GM19193 (cell line): ENCODE data around the gene CD37.

Source experiments
- POLR2A ChIP-seq: IDR thresholded peaks from 4 replicates; pipeline ENCODE4 v1.6.1; 2011; ENCODE audit not compliant: insufficient read depth, insufficient read length; ENCODE audit errors: extremely low read depth

CD37 gene

GRCh38 chr19:49340865-49341718 lies 5.9 kb downstream of the CD37 start:
- TF ChIP-seq POLR2A, result peak; percentile 15

DNA sequence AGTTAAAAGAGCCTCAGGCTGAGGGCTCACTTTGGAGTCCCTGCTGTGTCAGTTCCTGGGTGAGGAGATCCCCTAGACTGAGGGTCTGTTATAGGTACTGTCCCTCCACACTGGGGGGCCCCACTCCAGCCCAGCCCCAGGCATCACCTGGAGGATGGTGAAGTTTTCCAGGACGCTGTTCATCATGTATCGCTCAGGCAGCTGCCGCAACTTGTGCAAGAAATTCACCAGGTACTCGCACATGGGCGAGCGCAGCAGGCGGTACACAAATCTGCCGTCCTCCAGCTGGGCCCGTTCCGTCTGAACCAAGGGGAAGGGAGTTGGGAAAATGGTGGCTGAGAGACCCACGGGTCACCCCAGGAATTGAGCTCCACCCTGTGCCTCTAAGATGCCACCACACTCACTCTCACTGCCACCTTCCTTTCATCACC lies 7.1 kb downstream of the CD37 start:
- TF ChIP-seq POLR2A, result peak; percentile 43

DNA sequence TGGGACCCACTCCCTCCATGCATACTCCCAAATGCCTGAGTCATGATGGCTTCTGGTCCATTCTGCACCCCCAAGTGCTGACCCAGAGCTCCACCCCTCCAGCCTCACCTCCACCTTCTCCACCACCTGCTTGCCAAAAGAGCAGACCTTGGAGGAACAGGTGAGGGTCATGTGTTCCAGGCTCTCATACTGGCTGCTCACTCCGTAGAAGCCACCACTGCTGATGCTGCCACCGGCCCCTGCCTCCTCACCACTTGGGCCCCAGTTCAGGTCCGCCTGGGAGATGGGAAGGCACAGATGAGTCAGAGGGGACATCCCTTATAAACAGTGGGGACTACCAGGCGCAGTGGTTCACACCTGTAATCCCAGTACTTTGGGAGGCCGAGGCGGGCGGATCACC lies 7.9 kb downstream of the CD37 start:
- no peak for TF ChIP-seq POLR2A

DNA sequence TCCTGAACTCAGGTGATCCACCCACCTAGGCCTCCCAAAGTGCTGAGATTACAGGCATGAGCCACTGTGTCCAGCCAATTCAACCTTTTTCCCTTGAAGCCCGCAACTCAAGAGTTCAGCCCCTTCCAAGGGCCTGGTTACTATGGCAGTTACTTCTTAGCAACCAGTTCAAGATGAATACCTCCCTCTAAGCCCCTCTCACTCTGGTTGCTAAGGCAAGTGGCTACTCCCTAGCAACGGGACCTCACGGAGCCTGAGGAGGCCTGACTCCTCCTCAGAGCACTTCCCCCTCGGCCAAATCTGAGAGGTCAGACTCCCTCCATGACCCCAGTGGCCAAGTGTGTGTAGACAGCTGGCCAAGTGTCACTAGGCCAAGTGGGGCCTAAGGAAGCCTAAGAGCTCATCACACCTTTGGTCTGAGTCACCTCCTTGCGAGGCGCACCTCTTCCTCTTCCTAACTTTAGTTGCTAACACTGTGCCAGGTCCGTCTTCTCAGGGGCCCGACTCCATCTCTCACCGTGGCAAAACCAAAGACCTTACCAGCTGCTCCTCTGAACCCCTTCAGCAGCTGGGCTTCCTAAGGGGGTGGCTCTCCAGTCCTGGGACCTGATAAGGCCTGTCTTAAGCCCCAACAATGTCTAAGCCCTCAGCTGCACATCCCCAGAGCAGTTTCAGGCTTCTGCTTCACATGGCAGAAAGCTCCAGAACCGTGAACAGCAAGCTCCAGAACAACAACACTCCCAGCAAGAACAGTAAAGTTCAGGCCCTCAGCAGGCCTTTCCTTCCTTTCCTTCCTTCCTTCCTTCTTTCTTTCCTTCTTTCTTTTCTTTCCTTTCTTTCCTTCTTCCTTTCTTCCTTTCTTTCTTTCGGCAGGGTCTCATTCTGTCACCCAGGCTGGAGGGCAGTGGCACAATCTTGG lies 9.6 kb downstream of the CD37 start:
- no peak for TF ChIP-seq POLR2A

- no peak for TF ChIP-seq POLR2A
These were observed 12.0 kb downstream of the CD37 start for GRCh38 chr19:49347191-49347590.

GRCh38 chr19:49347835-49348234 lies 12.6 kb downstream of the CD37 start:
- no peak for TF ChIP-seq POLR2A

- no peak for TF ChIP-seq POLR2A
These were observed 13.3 kb downstream of the CD37 start for GRCh38 chr19:49348305-49349189.

GRCh38 chr19:49349567-49349966 lies 14.4 kb downstream of the CD37 start:
- TF ChIP-seq POLR2A, result no peak

GRCh38 chr19:49355909-49356353 lies 20.7 kb downstream of the CD37 start:
- TF ChIP-seq POLR2A, result no peak

GRCh38 chr19:49356382-49356781 lies 21.2 kb downstream of the CD37 start:
- TF ChIP-seq POLR2A, result no peak

DNA sequence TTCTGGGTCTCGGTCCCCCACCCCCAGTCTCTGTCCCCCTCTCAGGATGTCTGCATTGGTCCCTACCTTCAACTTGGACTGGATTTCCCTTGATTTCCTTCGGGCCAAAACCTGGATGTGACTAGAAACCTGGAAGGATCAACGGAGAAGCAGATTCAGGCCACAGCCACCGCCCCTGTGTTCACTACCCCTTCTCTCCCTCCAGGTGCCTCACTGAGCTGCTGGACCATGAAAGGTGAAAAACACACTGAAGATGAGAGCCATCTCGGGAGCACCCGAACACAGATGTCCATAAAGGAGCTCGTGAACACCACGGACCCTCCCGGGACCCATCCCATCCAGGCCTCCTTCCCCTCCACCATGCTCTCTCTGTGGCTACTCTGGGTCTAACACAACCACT lies 22.0 kb downstream of the CD37 start:
- TF ChIP-seq POLR2A, result no peak

DNA sequence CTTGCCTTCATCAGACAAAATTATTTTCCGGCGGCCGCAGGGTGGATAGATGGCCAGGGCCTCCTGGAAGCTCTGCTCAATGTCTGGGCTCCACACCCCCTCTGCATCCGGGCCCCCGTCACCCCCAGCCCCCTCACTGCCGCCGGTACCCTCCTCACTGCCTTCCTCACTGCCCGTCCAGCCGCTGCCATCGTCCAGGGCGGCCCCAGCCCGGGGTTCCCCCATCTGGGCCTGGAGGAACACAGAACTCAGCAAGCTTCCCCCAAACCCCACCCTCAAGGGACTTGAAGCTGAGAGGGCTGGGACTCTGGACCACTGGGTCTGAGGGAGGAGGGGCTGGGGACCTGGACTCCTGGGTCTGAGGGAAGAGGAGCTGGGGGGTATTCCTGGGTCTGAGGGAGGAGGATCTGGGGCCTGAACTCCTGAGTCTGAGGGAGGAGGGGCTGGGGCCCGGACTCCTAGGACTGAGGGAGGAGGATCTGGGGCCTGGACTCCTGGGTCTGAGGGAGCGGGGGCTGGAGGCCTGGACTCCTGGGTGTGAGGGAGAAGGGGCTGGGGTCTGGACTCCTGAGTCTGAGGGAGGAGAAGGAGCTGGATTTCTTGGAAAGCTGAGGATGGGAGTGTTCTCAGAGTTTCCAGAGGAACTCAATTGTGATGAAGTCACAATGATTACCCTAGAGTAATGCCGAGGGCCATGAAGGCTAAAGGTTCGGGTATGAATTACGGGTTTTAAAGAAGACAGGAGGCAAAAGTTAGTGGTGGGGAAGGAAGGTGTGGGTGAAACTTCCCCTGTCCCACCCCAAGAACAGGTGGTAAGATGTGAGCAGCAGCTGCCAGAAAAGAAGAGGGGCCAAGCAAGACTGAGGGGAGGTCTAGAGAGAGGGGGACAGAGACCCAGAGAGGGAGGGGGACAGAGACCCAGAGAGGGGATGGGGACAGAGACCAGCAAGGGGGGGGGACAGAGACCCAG lies 24.9 kb downstream of the CD37 start:
- no peak for TF ChIP-seq POLR2A

GRCh38 chr19:49361438-49362047 lies 26.3 kb downstream of the CD37 start:
- no peak for TF ChIP-seq POLR2A

- TF ChIP-seq POLR2A, result no peak
These were observed 27.1 kb downstream of the CD37 start, which contains the start of gene TEAD2 for GRCh38 chr19:49362048-49362928. TSS of gene TEAD2 (minus strand) at chr19:49362416. CDS start at chr19:49360075, 2,341 bp downstream.
